ENCODE data around the gene FRMD4B.

DNA sequence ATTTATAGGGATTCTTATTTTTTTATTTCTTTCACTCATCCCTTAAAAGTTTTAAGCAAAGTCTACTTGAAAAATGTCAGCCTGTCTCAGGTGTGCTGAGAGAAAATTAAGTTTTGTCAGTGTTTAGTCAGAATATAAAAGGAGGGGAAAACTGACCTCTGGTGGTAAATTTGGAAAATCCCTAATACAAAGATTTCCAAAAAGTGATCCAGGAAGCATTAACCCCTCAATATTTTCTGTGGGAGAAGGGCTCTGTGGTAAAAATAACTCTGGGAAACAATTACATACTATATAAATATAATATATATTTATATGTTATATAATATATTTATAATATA, 41.0 kb upstream of the FRMD4B start:
- no peak for TF ChIP-seq GATA2 (IDR thresholded peaks at IDR 0.05; ENCODE audit: low read depth, low read length)
- TF ChIP-seq GATA3 (IDR thresholded peaks at IDR 0.05; ENCODE audit: low read depth, low read length) = no peak
